Measurements from ENCODE around the gene SOD1. TPM values are rescaled to one million over a fixed set of nuclear protein-coding genes. Genes with fewer than 3 reads are reported as not detected.

The SOD1 gene
- polyA plus RNA-seq, 1 donor from 2014 or later = 449 TPM

DNA sequence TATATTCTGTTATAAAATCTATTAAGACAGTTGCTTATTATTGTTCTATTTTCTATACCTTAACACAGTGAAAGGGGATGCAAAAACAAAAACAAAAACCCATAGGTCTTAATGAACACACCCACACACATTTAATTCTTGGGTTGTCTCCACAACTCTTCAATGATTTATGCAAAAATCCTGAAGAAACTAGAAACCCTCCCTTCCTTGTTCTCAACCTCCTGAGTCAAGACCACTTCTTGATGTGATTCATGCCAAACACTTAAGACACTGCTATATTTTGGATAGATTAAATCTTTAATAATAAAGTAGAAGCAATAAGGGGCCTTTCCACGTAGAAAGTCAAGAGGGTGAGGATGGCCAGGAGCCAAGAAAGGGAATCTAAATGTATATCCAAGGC lies 49.0 kb downstream of the SOD1 start:
- H3K4me3 ChIP-seq (ENCODE audit: low read length) = no peak overlapping the region
- H3K36me3 ChIP-seq (ENCODE audit: insufficient read depth, low read length) = no peaks in the 10 kb centered on the region
- TF ChIP-seq SMC3 (conservative IDR thresholded peaks at IDR 0.05; ENCODE audit: poor library complexity) = no peak
- no peak for TF ChIP-seq EP300 (conservative IDR thresholded peaks at IDR 0.05; ENCODE audit: poor library complexity, severe bottlenecking)
- no peak for TF ChIP-seq EZH2 (IDR thresholded peaks at IDR 0.05; ENCODE audit: borderline replicate concordance, insufficient read depth, low read length, poor library complexity, severe bottlenecking)
- TF ChIP-seq MXI1 (conservative IDR thresholded peaks at IDR 0.05; ENCODE audit: poor library complexity, severe bottlenecking) = no peak
- no peak for TF ChIP-seq TAF1 (IDR thresholded peaks at IDR 0.05; ENCODE audit: low read depth)
- no peak for TF ChIP-seq RAD21 (conservative IDR thresholded peaks at IDR 0.05)
- no peak for TF ChIP-seq POLR2AphosphoS5 (IDR thresholded peaks at IDR 0.05)
- TF ChIP-seq, protein P1, sequence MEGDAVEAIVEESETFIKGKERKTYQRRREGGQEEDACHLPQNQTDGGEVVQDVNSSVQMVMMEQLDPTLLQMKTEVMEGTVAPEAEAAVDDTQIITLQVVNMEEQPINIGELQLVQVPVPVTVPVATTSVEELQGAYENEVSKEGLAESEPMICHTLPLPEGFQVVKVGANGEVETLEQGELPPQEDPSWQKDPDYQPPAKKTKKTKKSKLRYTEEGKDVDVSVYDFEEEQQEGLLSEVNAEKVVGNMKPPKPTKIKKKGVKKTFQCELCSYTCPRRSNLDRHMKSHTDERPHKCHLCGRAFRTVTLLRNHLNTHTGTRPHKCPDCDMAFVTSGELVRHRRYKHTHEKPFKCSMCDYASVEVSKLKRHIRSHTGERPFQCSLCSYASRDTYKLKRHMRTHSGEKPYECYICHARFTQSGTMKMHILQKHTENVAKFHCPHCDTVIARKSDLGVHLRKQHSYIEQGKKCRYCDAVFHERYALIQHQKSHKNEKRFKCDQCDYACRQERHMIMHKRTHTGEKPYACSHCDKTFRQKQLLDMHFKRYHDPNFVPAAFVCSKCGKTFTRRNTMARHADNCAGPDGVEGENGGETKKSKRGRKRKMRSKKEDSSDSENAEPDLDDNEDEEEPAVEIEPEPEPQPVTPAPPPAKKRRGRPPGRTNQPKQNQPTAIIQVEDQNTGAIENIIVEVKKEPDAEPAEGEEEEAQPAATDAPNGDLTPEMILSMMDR (IDR thresholded peaks at IDR 0.05; ENCODE audit: poor library complexity, severe bottlenecking) = no peak
- TF ChIP-seq, protein P2, sequence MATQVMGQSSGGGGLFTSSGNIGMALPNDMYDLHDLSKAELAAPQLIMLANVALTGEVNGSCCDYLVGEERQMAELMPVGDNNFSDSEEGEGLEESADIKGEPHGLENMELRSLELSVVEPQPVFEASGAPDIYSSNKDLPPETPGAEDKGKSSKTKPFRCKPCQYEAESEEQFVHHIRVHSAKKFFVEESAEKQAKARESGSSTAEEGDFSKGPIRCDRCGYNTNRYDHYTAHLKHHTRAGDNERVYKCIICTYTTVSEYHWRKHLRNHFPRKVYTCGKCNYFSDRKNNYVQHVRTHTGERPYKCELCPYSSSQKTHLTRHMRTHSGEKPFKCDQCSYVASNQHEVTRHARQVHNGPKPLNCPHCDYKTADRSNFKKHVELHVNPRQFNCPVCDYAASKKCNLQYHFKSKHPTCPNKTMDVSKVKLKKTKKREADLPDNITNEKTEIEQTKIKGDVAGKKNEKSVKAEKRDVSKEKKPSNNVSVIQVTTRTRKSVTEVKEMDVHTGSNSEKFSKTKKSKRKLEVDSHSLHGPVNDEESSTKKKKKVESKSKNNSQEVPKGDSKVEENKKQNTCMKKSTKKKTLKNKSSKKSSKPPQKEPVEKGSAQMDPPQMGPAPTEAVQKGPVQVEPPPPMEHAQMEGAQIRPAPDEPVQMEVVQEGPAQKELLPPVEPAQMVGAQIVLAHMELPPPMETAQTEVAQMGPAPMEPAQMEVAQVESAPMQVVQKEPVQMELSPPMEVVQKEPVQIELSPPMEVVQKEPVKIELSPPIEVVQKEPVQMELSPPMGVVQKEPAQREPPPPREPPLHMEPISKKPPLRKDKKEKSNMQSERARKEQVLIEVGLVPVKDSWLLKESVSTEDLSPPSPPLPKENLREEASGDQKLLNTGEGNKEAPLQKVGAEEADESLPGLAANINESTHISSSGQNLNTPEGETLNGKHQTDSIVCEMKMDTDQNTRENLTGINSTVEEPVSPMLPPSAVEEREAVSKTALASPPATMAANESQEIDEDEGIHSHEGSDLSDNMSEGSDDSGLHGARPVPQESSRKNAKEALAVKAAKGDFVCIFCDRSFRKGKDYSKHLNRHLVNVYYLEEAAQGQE (IDR thresholded peaks at IDR 0.05; ENCODE audit: borderline replicate concordance) = no peak
- H3K4me2 ChIP-seq (ENCODE audit: low read length) = no peak overlapping the region
- H2AFZ ChIP-seq (ENCODE audit: low read depth, low read length) = no peak overlapping the region
- H3K9ac ChIP-seq (ENCODE audit: low read length) = no peak overlapping the region
- no peaks in the 10 kb centered on the region for H3K9me2 ChIP-seq (ENCODE audit: insufficient read depth, low read length)
- H3K27ac ChIP-seq (ENCODE audit: low read length) = no peak overlapping the region
- peaks cover 90% of the 10 kb centered on the region for H3K79me2 ChIP-seq (replicated peaks; ENCODE audit: insufficient read depth, low read length)
- H3K9me3 ChIP-seq (ENCODE audit: low read length) = no peaks in the 10 kb centered on the region
- no peaks in the 10 kb centered on the region for H4K20me1 ChIP-seq (ENCODE audit: insufficient read depth)
- no peaks in the 10 kb centered on the region for H3K27me3 ChIP-seq (ENCODE audit: insufficient read depth, low read depth, low read length)
- no peaks in the 10 kb centered on the region for H3F3A ChIP-seq (ENCODE audit: insufficient read depth, low read length, poor library complexity, severe bottlenecking)

GRCh38 chr21:31710586-31710985 lies 51.1 kb downstream of the SOD1 start:
- no peaks in the 10 kb centered on the region for H3K36me3 ChIP-seq (ENCODE audit: insufficient read depth, low read length)
- no peak overlapping the region for H3K4me3 ChIP-seq (ENCODE audit: low read length)
- no peak overlapping the region for H3K27ac ChIP-seq (ENCODE audit: low read length)
- peaks cover 88% of the 10 kb centered on the region for H3K79me2 ChIP-seq (replicated peaks; ENCODE audit: insufficient read depth, low read length)
- H3K9me2 ChIP-seq (ENCODE audit: insufficient read depth, low read length) = no peaks in the 10 kb centered on the region
- no peak overlapping the region for H3K9ac ChIP-seq (ENCODE audit: low read length)
- TF ChIP-seq EP300 (conservative IDR thresholded peaks at IDR 0.05; ENCODE audit: poor library complexity, severe bottlenecking) (no peak), RAD21 (conservative IDR thresholded peaks at IDR 0.05) (no peak), MXI1 (conservative IDR thresholded peaks at IDR 0.05; ENCODE audit: poor library complexity, severe bottlenecking) (no peak), EZH2 (IDR thresholded peaks at IDR 0.05; ENCODE audit: borderline replicate concordance, insufficient read depth, low read length, poor library complexity, severe bottlenecking) (no peak), POLR2AphosphoS5 (IDR thresholded peaks at IDR 0.05) (no peak), TAF1 (IDR thresholded peaks at IDR 0.05; ENCODE audit: low read depth) (no peak)
- TF ChIP-seq, protein P1 (IDR thresholded peaks at IDR 0.05; ENCODE audit: poor library complexity, severe bottlenecking) = no peak
- TF ChIP-seq, protein P2 (IDR thresholded peaks at IDR 0.05; ENCODE audit: borderline replicate concordance) = no peak
- no peaks in the 10 kb centered on the region for H3K9me3 ChIP-seq (ENCODE audit: low read length)
- H3K27me3 ChIP-seq (ENCODE audit: insufficient read depth, low read depth, low read length) = no peaks in the 10 kb centered on the region
- no peaks in the 10 kb centered on the region for H4K20me1 ChIP-seq (ENCODE audit: insufficient read depth)
- no peaks in the 10 kb centered on the region for H3F3A ChIP-seq (ENCODE audit: insufficient read depth, low read length, poor library complexity, severe bottlenecking)
- no peak overlapping the region for H2AFZ ChIP-seq (ENCODE audit: low read depth, low read length)
- no peak overlapping the region for H3K4me2 ChIP-seq (ENCODE audit: low read length)
